IMR-90 (cell line): ENCODE measurements around the gene CCDC107. TPM values are rescaled to one million over a fixed set of nuclear protein-coding genes. Genes with fewer than 3 reads are reported as not detected.

Source experiments
- ATAC-seq: fragments of 200-7000 bp; cut with Tn5 transposase; 2 replicates; pipeline ENCODE4 v1.9.1; 2020; ENCODE audit warnings: low read depth, mild to moderate bottlenecking, moderate library complexity
- BruUV-seq: library from RNA; stranded (reverse); fragments of 400-500 nt; replicated peaks from 2 replicates; lab custom pipeline; 2021; lab: Mats Ljungman, UMichigan
- CTCF ChIA-PET: fragments of 300-600 bp; formaldehyde crosslinking; extraction: SDS; loops from one replicate; lab custom pipeline; 2021; ENCODE audit warnings: antibody characterized with exemption; lab: Yijun Ruan, JAX
- POLR2A ChIA-PET: fragments of 300-600 bp; sonication (Branson Sonifier 250); formaldehyde crosslinking; loops from one replicate; lab custom pipeline; 2022; ENCODE audit warnings: antibody characterized with exemption; ENCODE audit not compliant: unreplicated experiment; lab: Charles Lee
- DNase-seq: peaks from one replicate; pipeline ENCODE4 v3.0.0; 2013
- H2AFZ ChIP-seq: replicated peaks from 2 replicates; pipeline ENCODE3; 2013; ENCODE audit warnings: low read length, mild to moderate bottlenecking; ENCODE audit not compliant: poor library complexity
- H2AK5ac ChIP-seq: 2 replicates; pipeline ENCODE4 v1.6.1; 2013; ENCODE audit warnings: low read depth, low read length, inconsistent platforms
- H2AK9ac ChIP-seq: replicated peaks from 2 replicates; pipeline ENCODE3; 2013; ENCODE audit warnings: mild to moderate bottlenecking, low read depth, low read length, moderate library complexity; ENCODE audit not compliant: poor library complexity
- H2BK120ac ChIP-seq: 2 replicates; pipeline ENCODE4 v1.6.1; 2013; ENCODE audit warnings: low read depth, low read length, inconsistent platforms
- H2BK15ac ChIP-seq: 3 replicates; pipeline ENCODE4 v1.6.1; 2013; ENCODE audit warnings: low read depth, low read length, inconsistent platforms
- H2BK20ac ChIP-seq: 2 replicates; pipeline ENCODE4 v1.6.1; 2013; ENCODE audit warnings: low read depth, mild to moderate bottlenecking, inconsistent platforms, low read length, moderate library complexity
- H2BK5ac ChIP-seq: 2 replicates; pipeline ENCODE4 v1.6.1; 2013; ENCODE audit warnings: mild to moderate bottlenecking, low read depth, low read length, inconsistent platforms; ENCODE audit not compliant: poor library complexity, severe bottlenecking
- H3K14ac ChIP-seq: replicated peaks from 2 replicates; pipeline ENCODE4 v1.6.1; 2013; ENCODE audit warnings: low read depth, low read length, inconsistent platforms
- H3K18ac ChIP-seq: 2 replicates; pipeline ENCODE4 v1.6.1; 2013; ENCODE audit warnings: low read depth, low read length, control low read depth
- H3K23ac ChIP-seq: 2 replicates; pipeline ENCODE4 v1.6.1; 2013; ENCODE audit warnings: low read depth, low read length, inconsistent platforms
- H3K27ac ChIP-seq: 2 replicates; pipeline ENCODE4 v1.5.1; 2013; ENCODE audit warnings: mild to moderate bottlenecking, control low read depth, low read length; ENCODE audit not compliant: insufficient read depth
- H3K27me3 ChIP-seq: 2 replicates; pipeline ENCODE4 v1.6.1; 2013; ENCODE audit warnings: low read length; ENCODE audit not compliant: control insufficient read depth, insufficient read depth
- H3K36me3 ChIP-seq: 2 replicates; pipeline ENCODE4 v1.6.1; 2013; ENCODE audit warnings: low read length, mixed read lengths; ENCODE audit not compliant: control insufficient read depth, insufficient read depth
- H3K4ac ChIP-seq: 2 replicates; pipeline ENCODE4 v1.6.1; 2013; ENCODE audit warnings: low read depth, low read length, inconsistent platforms
- H3K4me1 ChIP-seq: 2 replicates; pipeline ENCODE4 v1.6.1; 2013; ENCODE audit warnings: low read length, mixed read lengths; ENCODE audit not compliant: control insufficient read depth, insufficient read depth
- H3K4me2 ChIP-seq: 2 replicates; pipeline ENCODE4 v1.6.1; 2013; ENCODE audit warnings: low read depth, mild to moderate bottlenecking, control low read depth, low read length, moderate library complexity
- H3K4me3 ChIP-seq: 2 replicates; pipeline ENCODE4 v1.5.1; 2013; ENCODE audit warnings: low read depth, mild to moderate bottlenecking, control low read depth, low read length, moderate library complexity; ENCODE audit not compliant: insufficient read depth
- H3K56ac ChIP-seq: 2 replicates; pipeline ENCODE4 v1.6.1; 2013; ENCODE audit warnings: low read length, inconsistent platforms; ENCODE audit not compliant: insufficient read depth; ENCODE audit errors: extremely low read depth
- H3K79me1 ChIP-seq, 2 experiments: 2 replicates each; pipeline ENCODE4 v1.6.1; 2013; ENCODE audit warnings: low read length in 2 of 2, inconsistent platforms in 1 of 2, low read depth in 1 of 2
- H3K9ac ChIP-seq: 2 replicates; pipeline ENCODE4 v1.6.1; 2013; ENCODE audit warnings: low read depth, low read length, control low read depth
- H3K9me1 ChIP-seq: 2 replicates; pipeline ENCODE4 v1.6.1; 2013; ENCODE audit warnings: low read length, inconsistent platforms; ENCODE audit not compliant: insufficient read depth
- H3K9me3 ChIP-seq: 2 replicates; pipeline ENCODE4 v1.6.1; 2013; ENCODE audit warnings: low read length; ENCODE audit not compliant: control insufficient read depth, insufficient read depth
- H4K20me1 ChIP-seq: 2 replicates; pipeline ENCODE4 v1.6.1; 2013; ENCODE audit warnings: low read length, inconsistent platforms; ENCODE audit not compliant: insufficient read depth
- H4K5ac ChIP-seq: 2 replicates; pipeline ENCODE4 v1.6.1; 2013; ENCODE audit warnings: mild to moderate bottlenecking, low read depth, low read length, control low read depth
- H4K8ac ChIP-seq, 2 experiments: 2 replicates each; pipeline ENCODE4 v1.6.1; 2013; ENCODE audit warnings: low read depth in 2 of 2, low read length in 2 of 2, control low read depth in 1 of 2, inconsistent platforms in 1 of 2
- H4K91ac ChIP-seq: 2 replicates; pipeline ENCODE4 v1.6.1; 2013; ENCODE audit warnings: low read depth, low read length, inconsistent platforms; ENCODE audit not compliant: insufficient read depth
- BHLHE40 ChIP-seq: fragments of 150-350 bp; IDR thresholded peaks from 2 replicates; pipeline ENCODE4 v1.6.1; 2016; ENCODE audit warnings: mild to moderate bottlenecking, low read depth, low read length
- CEBPB ChIP-seq: IDR thresholded peaks from 2 replicates; pipeline ENCODE4 v1.6.1; 2012; ENCODE audit warnings: low read depth, low read length, improper control_type of control experiment
- CHD1 ChIP-seq: IDR thresholded peaks from 2 replicates; pipeline ENCODE4 v1.6.1; 2012; ENCODE audit warnings: low read depth, low read length, improper control_type of control experiment
- ELK1 ChIP-seq: fragments of 150-350 bp; IDR thresholded peaks from 2 replicates; pipeline ENCODE4 v1.6.1; 2016; ENCODE audit warnings: low read depth, mild to moderate bottlenecking, low read length, moderate library complexity, borderline replicate concordance
- FOS ChIP-seq: fragments of 150-350 bp; IDR thresholded peaks from 2 replicates; pipeline ENCODE4 v1.6.1; 2016; ENCODE audit warnings: low read depth, low read length
- MAFK ChIP-seq: IDR thresholded peaks from 2 replicates; pipeline ENCODE4 v1.6.1; 2012; ENCODE audit warnings: low read depth, low read length, improper control_type of control experiment
- MAZ ChIP-seq: IDR thresholded peaks from 2 replicates; pipeline ENCODE4 v1.6.1; 2012; ENCODE audit warnings: low read depth, mild to moderate bottlenecking, low read length, improper control_type of control experiment, moderate library complexity, borderline replicate concordance
- MXI1 ChIP-seq: IDR thresholded peaks from 2 replicates; pipeline ENCODE4 v1.6.1; 2012; ENCODE audit warnings: low read depth, mild to moderate bottlenecking, low read length, moderate library complexity, borderline replicate concordance
- NFE2L2 ChIP-seq: fragments of 150-350 bp; IDR thresholded peaks from 2 replicates; pipeline ENCODE4 v1.6.1; 2016; ENCODE audit warnings: low read depth, mild to moderate bottlenecking, low read length
- POLR2A ChIP-seq: IDR thresholded peaks from 2 replicates; pipeline ENCODE4 v1.6.1; 2012; ENCODE audit warnings: mild to moderate bottlenecking, low read depth, low read length
- RAD21 ChIP-seq: IDR thresholded peaks from 2 replicates; pipeline ENCODE4 v1.6.1; 2012; ENCODE audit warnings: low read length, improper control_type of control experiment
- RCOR1 ChIP-seq: IDR thresholded peaks from 2 replicates; pipeline ENCODE4 v1.6.1; 2012; ENCODE audit warnings: mild to moderate bottlenecking, low read length, improper control_type of control experiment; ENCODE audit not compliant: insufficient replicate concordance
- SMC3 ChIP-seq: fragments of 150-350 bp; IDR thresholded peaks from 2 replicates; pipeline ENCODE4 v1.6.1; 2016; ENCODE audit warnings: low read depth, mild to moderate bottlenecking, antibody characterized with exemption, low read length, moderate library complexity
- USF2 ChIP-seq: fragments of 150-350 bp; IDR thresholded peaks from 2 replicates; pipeline ENCODE4 v1.6.1; 2017; ENCODE audit warnings: mild to moderate bottlenecking, antibody characterized with exemption, low read length, low read depth
- WGBS, 2 experiments: methylation state at CpG; one replicate each; pipeline versions ENCODE4 v1.1.5 to v1.1.7; 2013; ENCODE audit warnings: missing lambda C conversion rate in 2 of 2; ENCODE audit not compliant: insufficient read length in 1 of 2; ENCODE audit errors: extremely low coverage in 2 of 2; 5-methylcytosine and 5-hydroxymethylcytosine counted together
- dilution Hi-C: fragments of 300-500 bp; cut with HindIII; formaldehyde crosslinking; loops from one replicate; pipeline ENCODE4 v1.14.3; 2018; ENCODE audit warnings: low sequenced_read_pairs; ENCODE audit not compliant: unreplicated experiment
- in situ Hi-C: fragments of 300-500 bp; cut with MboI; formaldehyde crosslinking; loops from 3 replicates; pipeline ENCODE4 v1.14.3; 2019; ENCODE audit warnings: low sequenced_read_pairs, inconsistent platforms, mixed read lengths
- intact Hi-C: fragments of 100-400 bp; cut with micrococcal nuclease; formaldehyde crosslinking; loops from 2 replicates; pipeline ENCODE4 v1.10.0; 2022
- polyA plus RNA-seq, 3 experiments: library from polyadenylated mRNA; depleted of rRNA; stranded (reverse); fragments of >200 nt; gene quantifications; 2 replicates each; pipeline ENCODE4 v1.2.3, GENCODE V29; 2012; ENCODE audit warnings: low replicate concordance in 1 of 3
- total RNA-seq: library from RNA; depleted of rRNA; stranded (reverse); fragments of >200 nt; gene quantifications from 2 replicates; pipeline ENCODE4 v1.2.3, GENCODE V29; 2012
- TF ChIP-seq, protein P1 (sequence below): conservative IDR thresholded peaks from 2 replicates; pipeline ENCODE4 v1.5.1; 2012; ENCODE audit warnings: mild to moderate bottlenecking, low read depth, low read length, improper control_type of control experiment

The CCDC107 gene
- total and polyA plus RNA-seq, 2 of the 4 experiments (the other 2 are of a cell fraction), result 6.8 to 21.1 TPM

DNA sequence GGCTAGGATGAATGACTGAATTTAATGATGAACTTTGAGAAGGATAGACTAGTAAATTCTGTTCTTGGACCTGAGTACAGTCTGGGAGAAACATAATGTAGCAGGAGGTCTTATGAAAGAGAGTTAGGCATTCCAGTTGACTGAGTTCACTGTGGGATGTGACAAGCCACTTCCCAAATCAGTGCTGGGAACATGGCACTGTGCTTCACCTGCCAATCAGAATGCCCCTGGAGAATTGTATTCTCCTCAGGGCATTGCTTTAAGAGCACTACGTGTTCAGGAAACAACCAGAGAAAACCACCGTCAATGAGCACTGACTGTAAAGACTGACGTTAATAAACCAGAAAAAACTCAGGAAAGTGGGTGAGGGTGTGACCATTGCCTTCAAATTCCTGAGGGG, 1.2 kb downstream of the CCDC107 start:
- H3K9me1 ChIP-seq, result peaks cover 6% of the 10 kb centered on the region
- peak overlapping the region; percentile 70 for H3K4me2 ChIP-seq
- WGBS, 2 experiments, result 79% methylated on average over 3 of the region's 3 CpGs; no CpG with 5 or more reads in 1 of the 2 experiments
- H3K14ac ChIP-seq, result peak overlapping the region; percentile 94; the same call in 1 of the 2 replicates
- no peak overlapping the region for H4K8ac ChIP-seq
- intact Hi-C loops (loop anchor here (5.0 to 10.0 kb wide), 4 partner anchors 33 to 175 kb away; partner anchors contain the start of genes HINT2 and SPAG8), dilution Hi-C loops (no loop called here), in situ Hi-C loops (loop anchor here (10.0 kb wide), 1 partner anchor 155 kb away; no protein-coding TSS in a partner anchor)
- H2BK15ac ChIP-seq, result peak overlapping the region; percentile 5; the same call in 1 of the 3 replicates
- no peak overlapping the region; the same call in 1 of the 2 replicates for H4K91ac ChIP-seq
- H4K20me1 ChIP-seq, result peaks cover 3% of the 10 kb centered on the region; the same call in 1 of the 2 replicates
- peak overlapping the region; percentile 78; the same call in 1 of the 2 replicates for H3K4me3 ChIP-seq
- H2AK9ac ChIP-seq, result no peak overlapping the region
- H3K56ac ChIP-seq, result 0 out of 2 replicates have a peak overlapping the region, but pooled peaks have one; percentile 80
- no peaks in the 10 kb centered on the region for H3K27me3 ChIP-seq
- H3K4me1 ChIP-seq, result peaks cover 10% of the 10 kb centered on the region
- H3K36me3 ChIP-seq, result peaks cover 11% of the 10 kb centered on the region
- H2AFZ ChIP-seq, result no peak overlapping the region
- H3K23ac ChIP-seq, result peak overlapping the region; percentile 78; the same call in 1 of the 2 replicates
- H4K5ac ChIP-seq, result no peak overlapping the region
- H3K79me1 ChIP-seq, result peaks cover 22 to 53% of the 10 kb centered on the region in 2 experiments; a peak in 3 of 4 replicates
- BruUV-seq, result no TSS peak
- peak overlapping the region; percentile 20; the same call in 1 of the 2 replicates for H2AK5ac ChIP-seq
- H2BK20ac ChIP-seq, result peak overlapping the region; percentile 18; the same call in 1 of the 2 replicates
- H2BK5ac ChIP-seq, result peak overlapping the region; percentile 87
- H3K4ac ChIP-seq, result peak overlapping the region; percentile 92; the same call in 1 of the 2 replicates
- H2BK120ac ChIP-seq, result no peak overlapping the region
- ChIA-PET POLR2A (no interaction called here), CTCF (interaction anchor here (0.8 to 3.1 kb wide), 5 partner anchors 11 to 131 kb away, joined by 3 to 19 read pairs (median 3); no protein-coding TSS in a partner anchor)
- H3K27ac ChIP-seq, result no peak overlapping the region
- H3K9ac ChIP-seq, result peak overlapping the region; percentile 85; the same call in 1 of the 2 replicates
- ATAC-seq (no peak), DNase-seq (peak; percentile 49)
- H3K9me3 ChIP-seq, result no peaks in the 10 kb centered on the region
- no peak overlapping the region for H3K18ac ChIP-seq
- TF ChIP-seq ELK1 (no peak), FOS (no peak), NFE2L2 (no peak), CEBPB (no peak), POLR2A (no peak), RCOR1 (no peak), BHLHE40 (no peak), USF2 (no peak), MAZ (no peak), CHD1 (no peak), MXI1 (no peak), SMC3 (no peak), MAFK (no peak), RAD21 (no peak)
- TF ChIP-seq, protein P1, sequence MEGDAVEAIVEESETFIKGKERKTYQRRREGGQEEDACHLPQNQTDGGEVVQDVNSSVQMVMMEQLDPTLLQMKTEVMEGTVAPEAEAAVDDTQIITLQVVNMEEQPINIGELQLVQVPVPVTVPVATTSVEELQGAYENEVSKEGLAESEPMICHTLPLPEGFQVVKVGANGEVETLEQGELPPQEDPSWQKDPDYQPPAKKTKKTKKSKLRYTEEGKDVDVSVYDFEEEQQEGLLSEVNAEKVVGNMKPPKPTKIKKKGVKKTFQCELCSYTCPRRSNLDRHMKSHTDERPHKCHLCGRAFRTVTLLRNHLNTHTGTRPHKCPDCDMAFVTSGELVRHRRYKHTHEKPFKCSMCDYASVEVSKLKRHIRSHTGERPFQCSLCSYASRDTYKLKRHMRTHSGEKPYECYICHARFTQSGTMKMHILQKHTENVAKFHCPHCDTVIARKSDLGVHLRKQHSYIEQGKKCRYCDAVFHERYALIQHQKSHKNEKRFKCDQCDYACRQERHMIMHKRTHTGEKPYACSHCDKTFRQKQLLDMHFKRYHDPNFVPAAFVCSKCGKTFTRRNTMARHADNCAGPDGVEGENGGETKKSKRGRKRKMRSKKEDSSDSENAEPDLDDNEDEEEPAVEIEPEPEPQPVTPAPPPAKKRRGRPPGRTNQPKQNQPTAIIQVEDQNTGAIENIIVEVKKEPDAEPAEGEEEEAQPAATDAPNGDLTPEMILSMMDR, result no peak
